GM21825 (cell line): ENCODE measurements around the gene SLC16A8.
"Not testable (repeated sequence)": the region's sequence is repeated elsewhere in the genome, so short reads cannot be mapped to it uniquely, and the experiment has no call there.

Source experiments
- ATAC-seq: cut with Tn5 transposase; IDR thresholded peaks from one replicate; pipeline ENCODE4 v1.9.1; 2021; ENCODE audit warnings: mild to moderate bottlenecking, moderate library complexity; ENCODE audit not compliant: unreplicated experiment

The SLC16A8 gene

DNA sequence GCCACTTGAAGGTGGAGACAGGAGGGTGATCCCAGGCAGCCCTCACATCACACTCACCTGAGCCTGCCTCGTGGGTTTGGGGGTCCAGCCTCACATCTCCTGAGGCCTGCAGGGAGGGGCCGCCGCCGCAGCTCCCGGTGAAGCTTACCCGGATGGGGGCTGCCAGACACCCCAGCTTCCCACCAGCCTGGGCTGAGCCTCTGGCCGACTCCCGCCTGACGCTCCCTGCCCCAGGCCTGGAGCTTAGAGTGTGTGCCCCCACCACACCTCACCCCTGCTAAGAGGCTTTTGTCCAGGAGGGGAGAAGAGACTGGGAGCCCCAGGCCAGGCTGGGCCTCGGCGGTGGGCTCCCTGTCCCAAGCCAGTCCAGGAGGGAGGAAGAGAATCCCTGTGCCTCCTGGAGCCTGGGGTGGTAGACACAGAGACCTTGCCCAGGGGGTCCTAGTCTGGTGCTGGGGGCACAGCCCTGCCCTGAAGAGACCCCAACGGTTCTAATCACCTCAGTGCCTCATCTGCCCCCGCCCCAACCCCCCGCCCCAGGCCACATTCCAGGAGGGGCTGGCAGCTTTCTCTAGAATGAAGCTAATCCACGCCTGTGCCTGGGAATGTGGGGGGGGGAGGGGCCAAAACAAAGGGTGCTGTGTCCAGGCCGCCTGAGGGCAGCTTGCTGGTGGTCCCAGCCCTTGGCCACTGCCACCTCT, at the start of gene SLC16A8:
Gene SLC16A8 (minus strand): TSS at position 254 of the 701 bp plus-strand sequence. CDS start 1,311 bp downstream, outside the sequence.
- ATAC-seq: no peak

DNA sequence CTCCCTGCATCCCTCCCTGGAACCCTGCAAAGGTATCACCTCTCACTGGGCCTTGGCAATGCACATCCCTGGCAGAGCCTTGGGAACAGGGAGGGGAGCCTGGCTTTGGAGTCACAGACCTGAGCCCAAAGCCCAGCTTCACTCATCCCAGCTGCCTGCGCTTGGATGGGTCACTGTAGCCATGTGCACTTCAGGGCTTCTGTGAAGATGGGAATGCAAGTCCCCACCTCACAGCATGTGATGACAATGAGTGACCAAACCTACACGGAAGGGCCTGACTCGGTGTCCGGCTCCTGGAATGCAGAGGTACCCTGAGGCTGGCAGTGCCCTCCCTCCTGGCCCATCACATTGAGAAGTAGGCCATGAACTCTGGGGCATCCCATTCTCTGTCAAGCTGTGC, 49.3 kb upstream of the SLC16A8 start:
- no peak for ATAC-seq

- ATAC-seq: no peak
Observed at GRCh38 chr22:38132794-38133193, 48.8 kb upstream of the SLC16A8 start.

DNA sequence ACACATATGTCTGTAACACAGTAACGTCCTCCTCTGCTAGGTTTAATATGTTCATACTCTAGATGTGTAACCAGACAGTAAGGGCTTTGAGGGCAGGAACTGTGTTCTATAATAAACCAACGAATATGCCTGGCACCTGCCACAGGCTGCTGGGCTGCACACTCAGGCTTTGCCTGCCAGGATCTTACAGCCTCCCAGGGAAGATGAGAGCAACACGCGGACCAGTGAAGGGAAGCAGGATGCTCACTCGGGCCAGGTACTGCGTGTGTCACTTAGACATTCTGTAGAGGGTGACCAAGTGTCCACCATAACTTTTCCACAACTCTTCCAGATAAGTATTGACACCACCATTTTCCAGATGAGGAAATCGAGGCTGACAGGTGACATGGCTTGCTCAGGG, 48.2 kb upstream of the SLC16A8 start:
- ATAC-seq: no peak

DNA sequence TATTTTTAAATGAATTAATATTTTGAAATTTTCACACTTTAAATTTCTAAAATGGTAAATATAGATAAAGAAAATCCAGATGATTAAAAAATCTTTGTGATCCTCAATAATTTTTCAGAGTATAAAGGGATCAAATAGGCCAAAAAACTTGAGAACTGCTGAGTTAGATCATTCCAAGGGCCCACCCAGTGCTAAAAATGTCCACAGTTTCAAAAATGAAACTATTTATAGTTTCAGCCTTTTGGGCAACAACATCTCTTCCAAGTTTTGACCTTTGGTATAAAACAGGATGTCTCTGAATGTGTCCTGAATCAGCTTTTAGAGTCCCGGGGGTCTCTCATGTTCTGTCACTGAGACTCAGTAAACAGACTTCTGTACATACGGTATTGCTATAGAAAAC, 47.4 kb upstream of the SLC16A8 start:
- ATAC-seq: no peak

DNA sequence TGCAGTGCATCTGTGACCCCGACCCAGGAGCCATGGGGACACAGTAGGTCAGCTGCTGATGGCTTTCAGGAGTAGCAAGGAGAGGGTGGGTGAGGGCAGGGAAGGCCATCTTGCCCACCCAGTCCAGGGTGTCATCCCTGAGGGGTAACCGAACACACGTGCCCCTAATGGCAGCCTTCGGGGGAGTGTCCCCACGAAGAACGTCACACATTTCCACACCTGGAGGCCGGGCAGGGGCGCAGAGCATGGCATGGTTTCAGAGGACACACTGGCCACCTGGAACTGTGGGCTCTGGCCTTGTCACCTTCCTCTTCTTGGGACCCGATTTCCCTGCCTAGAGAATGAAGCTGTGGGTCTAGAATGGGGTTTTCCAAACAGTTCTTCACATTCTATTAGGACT, 45.9 kb upstream of the SLC16A8 start:
- ATAC-seq: no peak

- no peak for ATAC-seq
Observed at GRCh38 chr22:38129021-38129420, 45.0 kb upstream of the SLC16A8 start.

DNA sequence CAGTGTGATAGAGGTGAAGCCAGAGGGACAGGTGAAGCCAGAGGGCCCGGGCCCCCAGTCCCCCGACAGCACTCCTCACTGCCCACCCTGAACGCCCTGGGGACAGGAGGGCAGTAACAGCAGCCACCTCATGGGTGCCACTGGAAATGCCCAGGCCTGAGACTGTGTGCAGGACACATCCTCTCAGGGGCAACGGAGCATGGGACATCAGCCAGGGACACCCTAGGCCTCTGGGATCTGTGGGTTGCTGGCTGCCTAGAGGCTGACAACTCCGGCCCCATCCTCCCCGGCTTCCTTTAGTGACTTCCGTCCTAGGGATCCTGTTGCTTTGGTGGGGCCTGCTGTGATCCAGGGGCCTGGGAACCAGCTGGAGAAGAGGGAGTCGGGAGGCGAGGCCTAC, 43.9 kb upstream of the SLC16A8 start:
- ATAC-seq: no peak

GRCh38 chr22:38126928-38127668, 43.1 kb upstream of the SLC16A8 start:
- ATAC-seq: no peak

DNA sequence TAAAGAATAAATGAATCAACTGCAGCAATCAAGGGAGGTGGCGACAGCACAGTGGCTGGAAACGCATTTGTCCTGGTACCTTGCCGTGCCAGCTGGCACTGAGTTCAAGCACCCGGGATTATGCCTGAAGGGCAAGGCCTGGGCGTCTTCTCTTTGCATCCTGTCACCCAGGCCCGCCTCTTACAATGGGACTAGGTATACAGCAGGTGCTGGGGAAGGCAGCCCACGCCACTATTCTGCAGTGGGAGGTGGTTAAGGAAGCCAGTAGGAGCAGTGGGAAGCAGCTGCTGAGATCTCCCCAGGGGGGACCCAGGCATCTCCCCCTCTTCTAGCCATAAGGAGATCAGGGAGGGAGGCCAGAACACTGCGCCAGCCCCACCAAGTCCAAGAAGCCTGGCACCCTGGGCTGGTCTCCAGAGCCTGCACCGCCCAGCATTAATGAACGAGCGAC, 41.8 kb upstream of the SLC16A8 start:
- ATAC-seq: no peak

DNA sequence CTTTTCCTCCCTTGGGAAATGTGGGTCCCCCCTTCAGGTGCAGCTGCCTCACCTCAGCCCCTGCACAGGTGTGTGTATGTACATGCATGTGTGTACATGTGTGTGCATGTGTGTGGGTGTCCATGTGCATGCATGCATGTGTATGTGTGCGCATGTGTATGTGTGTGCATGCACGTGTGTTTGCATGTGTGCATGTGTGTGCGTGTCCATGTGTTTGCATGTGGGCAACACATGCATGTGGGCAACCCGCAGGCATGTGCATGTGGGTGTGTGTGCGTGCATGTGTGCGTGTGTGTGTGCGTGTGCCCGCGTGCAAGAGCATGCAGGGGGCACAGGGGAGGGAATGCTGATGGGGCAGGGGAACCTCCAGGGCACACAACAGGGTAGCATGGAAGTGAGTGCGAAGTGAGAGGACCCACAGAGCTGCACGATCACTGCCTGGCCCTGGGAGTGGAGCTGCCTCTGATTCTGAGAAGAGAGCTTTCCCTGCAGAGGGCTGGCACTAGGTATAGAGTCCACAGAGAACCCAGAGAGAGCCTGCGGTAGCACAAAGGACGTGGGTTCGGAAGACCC, 41.1 kb upstream of the SLC16A8 start:
- ATAC-seq: no peak

DNA sequence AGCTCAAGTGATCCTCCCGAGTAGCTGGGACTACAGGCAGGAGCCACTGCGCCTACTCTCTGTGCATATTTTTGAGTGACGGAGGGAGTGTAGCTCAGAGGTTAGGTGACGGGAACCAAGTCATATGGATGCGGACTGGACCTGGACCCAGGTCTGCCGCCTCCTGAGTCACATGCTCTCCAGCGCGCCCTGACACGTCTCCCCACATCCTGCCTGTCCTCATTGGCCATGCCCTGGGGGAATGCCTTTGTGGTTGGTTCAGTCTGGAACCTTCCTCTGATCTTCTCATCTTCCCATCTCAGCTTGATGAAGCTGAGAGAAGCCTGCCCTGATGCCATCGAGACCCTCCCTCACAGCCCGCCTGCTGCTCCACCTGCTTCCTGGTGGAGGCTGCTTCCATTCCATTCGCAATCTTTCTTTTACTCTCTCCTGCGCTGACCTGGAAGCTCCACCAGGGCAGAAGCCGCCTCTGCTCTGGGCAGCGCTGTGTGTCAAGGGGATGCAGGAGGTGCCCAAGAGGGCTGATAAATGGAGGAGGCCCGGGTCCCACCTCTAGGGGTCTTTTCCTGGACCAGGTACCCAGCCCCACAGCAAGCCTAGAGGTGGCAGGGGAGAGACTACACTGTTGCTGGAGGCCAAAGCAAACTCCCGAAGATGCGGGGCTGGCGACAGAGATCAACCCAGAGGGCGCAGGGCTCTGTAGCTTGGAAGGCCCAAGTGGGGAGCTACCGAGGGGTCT, 40.4 kb upstream of the SLC16A8 start:
- ATAC-seq: no peak

DNA sequence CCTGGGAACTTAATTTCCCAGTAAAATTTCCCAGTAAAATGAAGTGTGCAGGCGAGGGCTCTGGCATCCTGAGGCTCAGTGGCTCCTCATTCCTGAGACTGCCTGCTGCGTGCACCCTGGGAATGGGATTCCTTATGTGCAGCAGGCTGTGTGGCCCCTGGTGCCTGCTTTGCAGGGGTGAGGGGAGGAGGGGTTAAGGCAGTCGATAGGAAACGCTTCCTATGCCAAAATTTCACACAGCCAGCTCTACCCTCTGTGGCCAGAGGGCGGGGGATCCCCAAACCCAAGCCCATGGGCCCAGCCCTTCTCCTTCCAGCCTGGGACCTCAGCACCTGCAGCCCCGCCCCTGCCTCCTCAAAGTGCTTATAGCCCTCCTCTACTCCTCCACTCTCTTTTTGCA, 38.6 kb upstream of the SLC16A8 start:
- ATAC-seq: no peak

- no peak for ATAC-seq
Observed at GRCh38 chr22:38120359-38121110, 36.6 kb upstream of the SLC16A8 start.

DNA sequence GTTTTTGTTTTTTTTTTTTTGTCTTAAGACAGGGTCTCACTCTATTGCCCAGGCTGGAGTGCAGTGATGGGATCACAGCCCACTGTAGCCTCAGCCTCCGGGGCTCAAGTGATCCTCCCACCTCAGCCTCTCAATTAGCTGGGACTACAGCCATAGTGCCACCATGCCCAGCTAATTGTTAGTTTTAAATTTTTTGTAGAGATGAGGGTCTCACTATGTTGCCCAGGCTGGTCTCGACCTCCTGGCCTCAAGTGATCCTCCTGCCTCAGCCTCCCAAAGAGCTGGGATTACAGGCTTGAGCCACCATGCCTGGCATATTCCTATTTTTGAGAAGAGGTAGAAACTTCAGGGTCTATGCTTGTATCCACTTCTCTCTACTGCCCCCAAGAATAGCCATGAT, 34.8 kb upstream of the SLC16A8 start:
- not testable (repeated sequence) for ATAC-seq

DNA sequence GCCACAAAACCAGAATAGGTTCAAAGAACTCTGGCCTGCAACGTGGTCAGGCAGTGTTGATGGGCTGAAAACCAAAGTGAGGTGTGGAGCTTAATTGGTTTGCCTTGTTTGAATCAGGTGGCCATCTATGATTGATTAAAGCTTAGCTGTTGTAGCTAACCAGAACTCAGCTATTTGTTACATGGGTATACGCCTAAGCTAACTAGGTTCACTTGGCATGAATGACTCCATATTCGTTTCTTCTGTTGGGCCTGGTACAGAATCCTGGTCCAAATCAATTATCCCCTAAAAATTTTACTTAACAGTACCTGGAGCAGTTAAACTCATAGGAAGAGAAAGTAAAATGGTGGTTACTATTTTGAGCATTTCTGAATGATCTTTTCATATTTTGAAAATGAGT, 34.2 kb upstream of the SLC16A8 start:
- ATAC-seq: no peak

GRCh38 chr22:38117556-38117955, 33.6 kb upstream of the SLC16A8 start:
- not testable (repeated sequence) for ATAC-seq

GRCh38 chr22:38115423-38116205, 31.6 kb upstream of the SLC16A8 start:
- no peak for ATAC-seq

GRCh38 chr22:38114484-38115398, 30.8 kb upstream of the SLC16A8 start:
- no peak for ATAC-seq
